Endothelial cell of umbilical vein (primary cell): ENCODE results near the gene KAT8. TPM values are rescaled to one million over a fixed set of nuclear protein-coding genes. Genes with fewer than 3 reads are reported as not detected.

Source experiments
- BruUV-seq: library from RNA; stranded (reverse); fragments of 400-500 nt; replicated peaks from 2 replicates; lab custom pipeline; 2021; lab: Mats Ljungman, UMichigan
- CTCF ChIA-PET: fragments of 300-600, 350-600 bp; sonication (Branson Sonifier 250); formaldehyde crosslinking; loops from one replicate; lab custom pipeline; 2021; ENCODE audit warnings: antibody characterized with exemption, inconsistent platforms; lab: Charles Lee
- POLR2A ChIA-PET: fragments of 300-600, 350-600 bp; sonication (Branson Sonifier 250); formaldehyde crosslinking; loops from one replicate; lab custom pipeline; 2021; ENCODE audit warnings: antibody characterized with exemption, inconsistent platforms; lab: Charles Lee
- DNase-seq: peaks from one replicate; pipeline ENCODE4 v3.0.0-alpha.2; 2011; ENCODE audit warnings: low read depth, low spot score
- FAIRE-seq: peaks from 2 replicates; lab custom pipeline; 2011; peaks lifted over from hg19 to GRCh38; lab: Jason Lieb, UNC
- H2AFZ ChIP-seq: 2 replicates; pipeline ENCODE4 v1.6.0; 2012; ENCODE audit warnings: low read depth, low read length, control low read depth, inconsistent platforms
- H3K27ac ChIP-seq: 2 replicates; pipeline ENCODE4 v1.5.1; 2011; ENCODE audit warnings: low read depth, mild to moderate bottlenecking, control low read depth, low read length, moderate library complexity; ENCODE audit not compliant: insufficient read depth
- H3K27me3 ChIP-seq, 2 experiments: 2 replicates each; pipeline versions ENCODE4 v1.6.0 to v1.6.1; 2011; ENCODE audit warnings: low read length in 2 of 2, mixed read lengths in 1 of 2; ENCODE audit not compliant: control insufficient read depth in 2 of 2, insufficient read depth in 2 of 2
- H3K36me3 ChIP-seq, 2 experiments: 2 replicates in 1 of 2; 3 replicates in 1 of 2; pipeline ENCODE4 v1.5.1; 2011; ENCODE audit warnings: low read length in 2 of 2, mild to moderate bottlenecking in 1 of 2, moderate library complexity in 1 of 2; ENCODE audit not compliant: control insufficient read depth in 2 of 2, insufficient read depth in 2 of 2; ENCODE audit errors: extremely low read depth in 1 of 2
- H3K4me1 ChIP-seq: 3 replicates; pipeline ENCODE4 v1.5.1; 2011; ENCODE audit warnings: mild to moderate bottlenecking, low read length; ENCODE audit not compliant: control insufficient read depth, insufficient read depth; ENCODE audit errors: extremely low read depth
- H3K4me2 ChIP-seq: 2 replicates; pipeline ENCODE4 v1.6.1; 2011; ENCODE audit warnings: low read length, control low read depth, mixed read lengths; ENCODE audit not compliant: insufficient read depth
- H3K4me3 ChIP-seq, 3 experiments: fragments of 200-600 bp in 1 of 3; sonication (generic), shearing (Covaris generic) in 1 of 3; replicated peaks in 1 of 3; 2 replicates each; pipeline ENCODE4 v1.5.1; 2011 to 2016; ENCODE audit warnings: control low read depth in 3 of 3, low read length in 3 of 3, mild to moderate bottlenecking in 2 of 3, inconsistent platforms in 1 of 3, low read depth in 1 of 3, moderate library complexity in 1 of 3; ENCODE audit not compliant: insufficient read depth in 1 of 3
- H3K79me2 ChIP-seq: 2 replicates; pipeline ENCODE4 v1.6.0; 2012; ENCODE audit warnings: low read length, inconsistent platforms; ENCODE audit not compliant: control insufficient read depth, insufficient read depth
- H3K9ac ChIP-seq: replicated peaks from 2 replicates; pipeline ENCODE3; 2011; ENCODE audit warnings: low read length, control low read depth; ENCODE audit not compliant: insufficient read depth; ENCODE audit errors: extremely low read depth
- H3K9me1 ChIP-seq: replicated peaks from 3 replicates; pipeline ENCODE4 v1.6.0; 2011; ENCODE audit warnings: mild to moderate bottlenecking, low read length; ENCODE audit not compliant: control insufficient read depth, insufficient read depth; ENCODE audit errors: extremely low read depth
- H3K9me3 ChIP-seq: replicated peaks from 2 replicates; pipeline ENCODE4 v1.5.1; 2012; ENCODE audit warnings: low read length, inconsistent platforms; ENCODE audit not compliant: control insufficient read depth, insufficient read depth
- H4K20me1 ChIP-seq: replicated peaks from 2 replicates; pipeline ENCODE3; 2011; ENCODE audit warnings: mild to moderate bottlenecking, low read length; ENCODE audit not compliant: control insufficient read depth, insufficient read depth; ENCODE audit errors: extremely low read depth
- EZH2 ChIP-seq: IDR thresholded peaks from 2 replicates; pipeline ENCODE4 v1.6.1; 2012; ENCODE audit warnings: borderline replicate concordance, low read depth, mild to moderate bottlenecking, moderate library complexity, low read length, inconsistent platforms; ENCODE audit not compliant: severe bottlenecking
- FOS ChIP-seq: IDR thresholded peaks from 2 replicates; pipeline ENCODE4 v1.6.1; 2011; ENCODE audit warnings: mild to moderate bottlenecking, low read length, moderate library complexity, borderline replicate concordance; ENCODE audit not compliant: insufficient read depth
- GATA2 ChIP-seq: IDR thresholded peaks from 2 replicates; pipeline ENCODE4 v1.7.0; 2011; ENCODE audit warnings: low read depth, mild to moderate bottlenecking, moderate library complexity, mixed read lengths, low read length; ENCODE audit not compliant: insufficient read length, insufficient read depth
- JUN ChIP-seq: IDR thresholded peaks from 2 replicates; pipeline ENCODE4 v1.6.1; 2011; ENCODE audit warnings: borderline replicate concordance, low read depth; ENCODE audit not compliant: insufficient read length, insufficient read depth
- MYC ChIP-seq: IDR thresholded peaks from one replicate; pipeline ENCODE4 v1.6.1; 2011; ENCODE audit warnings: mild to moderate bottlenecking, low read depth, low read length
- POLR2A ChIP-seq: IDR thresholded peaks from 2 replicates; pipeline ENCODE4 v1.6.1; 2012; ENCODE audit warnings: low read depth, mild to moderate bottlenecking, control low read depth, low read length
- POLR2AphosphoS5 ChIP-seq: IDR thresholded peaks from 2 replicates; pipeline ENCODE4 v1.6.1; 2012; ENCODE audit warnings: low read depth, mild to moderate bottlenecking, control low read depth, low read length, moderate library complexity; ENCODE audit not compliant: insufficient read depth
- dilution Hi-C: fragments of 300-500 bp; cut with MboI; formaldehyde crosslinking; loops from one replicate; pipeline ENCODE4 v1.15.0; 2019; ENCODE audit warnings: low sequenced_read_pairs; ENCODE audit not compliant: extremely low pct_ligation_motif_present
- intact Hi-C: fragments of 100-400 bp; cut with micrococcal nuclease; formaldehyde crosslinking; loops from one replicate; pipeline ENCODE4 v1.10.0; 2022
- polyA plus RNA-seq, 4 experiments: library from polyadenylated mRNA; depleted of rRNA in 3 of 4; stranded (reverse) in 3 of 4; unstranded in 1 of 4; fragments of >200 nt; gene quantifications; 2 replicates each; pipeline versions ENCODE4 v1.2.1 to v1.2.3, GENCODE V29; 2011 to 2012; ENCODE audit warnings: missing spikeins in 1 of 4
- total RNA-seq: library from RNA; stranded (reverse); gene quantifications from 2 replicates; pipeline ENCODE4 v1.2.3, GENCODE V29; 2021
- TF ChIP-seq, protein P1 (sequence below): IDR thresholded peaks from 2 replicates; pipeline ENCODE4 v1.6.1; 2011; ENCODE audit not compliant: insufficient read depth, insufficient read length
- TF ChIP-seq, protein P2 (sequence below), 2 donors: IDR thresholded peaks; 1 replicate in 1 of 2; 2 replicates in 1 of 2; pipeline ENCODE4 v1.5.1; 2011; ENCODE audit warnings: low read length in 2 of 2, mild to moderate bottlenecking in 2 of 2, moderate library complexity in 2 of 2, control low read depth in 1 of 2, inconsistent platforms in 1 of 2, low read depth in 1 of 2; ENCODE audit not compliant: insufficient read depth in 1 of 2; ENCODE audit errors: extremely low read depth in 1 of 2

Gene KAT8
- total and polyA plus RNA-seq, 2 donors (not counting 3 experiments of a cell fraction or from before 2014, with no cell fraction given): 30.7 to 42.8 TPM

GRCh38 chr16:31177136-31177535 is 59.7 kb downstream of the KAT8 start:
- Histone ChIP-seq H4K20me1 (peaks cover 6% of the 10 kb centered on the region), H3K9me3 (no peaks in the 10 kb centered on the region), H3K27ac (no peak overlapping the region), H3K79me2 (peaks cover 21% of the 10 kb centered on the region), H3K4me2 (no peak overlapping the region), H3K36me3 (peaks cover 0 to under 1% of the 10 kb centered on the region in 2 experiments), H3K27me3 (no peaks in the 10 kb centered on the region), H3K9ac (no peak overlapping the region), H2AFZ (no peak overlapping the region), H3K9me1 (no peaks in the 10 kb centered on the region), H3K4me1 (peaks cover 10% of the 10 kb centered on the region), H3K4me3 (no peak overlapping the region)
- DNase-seq (no peak), FAIRE-seq (no peak)
- ChIA-PET CTCF (no interaction called here), POLR2A (no interaction called here)
- intact Hi-C loops: no loop called here
- no TSS peak for BruUV-seq
- TF ChIP-seq EZH2 (no peak), FOS (no peak), GATA2 (no peak), MYC (no peak), POLR2A (no peak), POLR2AphosphoS5 (no peak), JUN (no peak)
- TF ChIP-seq, protein P1, sequence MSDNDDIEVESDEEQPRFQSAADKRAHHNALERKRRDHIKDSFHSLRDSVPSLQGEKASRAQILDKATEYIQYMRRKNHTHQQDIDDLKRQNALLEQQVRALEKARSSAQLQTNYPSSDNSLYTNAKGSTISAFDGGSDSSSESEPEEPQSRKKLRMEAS: no peak
- TF ChIP-seq, protein P2, sequence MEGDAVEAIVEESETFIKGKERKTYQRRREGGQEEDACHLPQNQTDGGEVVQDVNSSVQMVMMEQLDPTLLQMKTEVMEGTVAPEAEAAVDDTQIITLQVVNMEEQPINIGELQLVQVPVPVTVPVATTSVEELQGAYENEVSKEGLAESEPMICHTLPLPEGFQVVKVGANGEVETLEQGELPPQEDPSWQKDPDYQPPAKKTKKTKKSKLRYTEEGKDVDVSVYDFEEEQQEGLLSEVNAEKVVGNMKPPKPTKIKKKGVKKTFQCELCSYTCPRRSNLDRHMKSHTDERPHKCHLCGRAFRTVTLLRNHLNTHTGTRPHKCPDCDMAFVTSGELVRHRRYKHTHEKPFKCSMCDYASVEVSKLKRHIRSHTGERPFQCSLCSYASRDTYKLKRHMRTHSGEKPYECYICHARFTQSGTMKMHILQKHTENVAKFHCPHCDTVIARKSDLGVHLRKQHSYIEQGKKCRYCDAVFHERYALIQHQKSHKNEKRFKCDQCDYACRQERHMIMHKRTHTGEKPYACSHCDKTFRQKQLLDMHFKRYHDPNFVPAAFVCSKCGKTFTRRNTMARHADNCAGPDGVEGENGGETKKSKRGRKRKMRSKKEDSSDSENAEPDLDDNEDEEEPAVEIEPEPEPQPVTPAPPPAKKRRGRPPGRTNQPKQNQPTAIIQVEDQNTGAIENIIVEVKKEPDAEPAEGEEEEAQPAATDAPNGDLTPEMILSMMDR (IDR thresholded peaks at IDR 0.05; ENCODE audit: extremely low read depth in 1 of 2, insufficient read depth in 1 of 2, low read depth in 1 of 2, low read length in 2 of 2): no peak
- dilution Hi-C loops: no loop called here
